Esophagus muscularis mucosa (tissue), 4 donors: Measurements from ENCODE around the gene ABCC4. TPM values are rescaled to one million over a fixed set of nuclear protein-coding genes. Genes with fewer than 3 reads are reported as not detected.

Experiments
- DNase-seq: peaks from one replicate; pipeline ENCODE4 v3.0.0-alpha.2; 2017; ENCODE audit errors: extremely low spot score
- H3K27ac ChIP-seq, 4 donors: fragments of 200-600 bp; sonication (generic); replicated peaks in 1 of 4; 1 replicate in 3 of 4; 2 replicates in 1 of 4; pipeline ENCODE4 v1.5.1; 2016 to 2019; ENCODE audit warnings: mild to moderate bottlenecking in 1 of 4
- H3K27me3 ChIP-seq, 4 donors: fragments of 200-600 bp; sonication (generic); one replicate each; pipeline versions ENCODE4 v1.5.1 to v1.6.0; 2016 to 2019
- H3K36me3 ChIP-seq, 4 donors: fragments of 200-600 bp; sonication (generic); one replicate each; pipeline ENCODE4 v1.5.1; 2016 to 2019
- H3K4me1 ChIP-seq, 4 donors: fragments of 200-600 bp; sonication (generic); one replicate each; pipeline ENCODE4 v1.5.1; 2016 to 2019
- H3K4me3 ChIP-seq, 4 donors: fragments of 200-600 bp; sonication (generic); 1 replicate in 2 of 4; 2 replicates in 2 of 4; pipeline ENCODE4 v1.5.1; 2016 to 2019; ENCODE audit warnings: mild to moderate bottlenecking in 4 of 4, moderate library complexity in 1 of 4
- H3K9me3 ChIP-seq, 4 donors: fragments of 200-600 bp; sonication (generic); 1 replicate in 3 of 4; 2 replicates in 1 of 4; pipeline ENCODE4 v1.5.1; 2016 to 2019
- EP300 ChIP-seq: sonication (generic); formaldehyde crosslinking; IDR thresholded peaks from one replicate; pipeline ENCODE4 v1.6.1; 2017; ENCODE audit warnings: antibody characterized with exemption
- POLR2A ChIP-seq: fragments of 450-650 bp; IDR thresholded peaks from one replicate; pipeline ENCODE4 v1.6.1; 2017; ENCODE audit warnings: antibody characterized with exemption, moderate library complexity, mild to moderate bottlenecking, low read depth
- POLR2AphosphoS5 ChIP-seq, 2 donors: sonication (generic); formaldehyde crosslinking; IDR thresholded peaks; one replicate each; pipeline ENCODE4 v1.6.1; 2017; ENCODE audit warnings: antibody characterized with exemption in 2 of 2
- WGBS: methylation state at CpG from one replicate; pipeline ENCODE4 v1.1.5; 2018; 5-methylcytosine and 5-hydroxymethylcytosine counted together
- intact Hi-C: fragments of 100-400 bp; cut with DNase I; formaldehyde crosslinking; loops from one replicate; pipeline ENCODE4 v1.15.1; 2023
- total RNA-seq, 4 donors: library from RNA; depleted of rRNA; stranded (reverse); fragments of >200 nt; gene quantifications; one replicate each; pipeline versions ENCODE4 v1.1.0 to v1.2.1, GENCODE V29; 2016
- TF ChIP-seq, protein P1 (sequence below), 3 experiments: fragments of 200-600 bp in 2 of 3; fragments of 450-650 bp in 1 of 3; sonication (generic) in 2 of 3; IDR thresholded peaks; one replicate each; pipeline ENCODE4 v1.5.1; 2017 to 2019; ENCODE audit warnings: antibody characterized with exemption in 3 of 3, mild to moderate bottlenecking in 2 of 3, moderate library complexity in 1 of 3

Gene ABCC4
- total RNA-seq, 4 donors from 2014 or later: 5.0 to 6.3 (median 6.0) TPM

DNA sequence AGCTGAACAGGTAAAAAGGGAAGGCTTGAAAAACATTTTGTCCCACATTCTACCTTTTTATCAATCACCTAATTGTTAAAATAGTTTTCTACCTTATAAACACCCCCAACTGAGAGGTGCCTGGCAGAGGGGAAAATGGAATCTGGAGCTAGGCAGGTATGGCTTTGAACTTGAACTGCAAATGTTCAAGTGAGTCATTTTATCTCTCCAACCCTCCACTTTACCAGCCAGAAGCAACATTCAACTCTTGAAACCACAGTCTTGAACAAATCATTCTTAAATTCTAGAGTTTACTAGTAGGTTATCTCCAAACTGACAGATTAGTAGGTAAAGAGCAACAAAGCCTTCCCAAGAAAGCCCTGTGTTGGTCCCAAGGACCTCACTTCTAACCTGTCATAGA is 116.9 kb downstream of the ABCC4 start:
- no peaks in the 10 kb centered on the region for H3K36me3 ChIP-seq
- no peaks in the 10 kb centered on the region for H3K9me3 ChIP-seq
- no peak overlapping the region for H3K4me3 ChIP-seq
- no peak for DNase-seq
- H3K27ac ChIP-seq: no peak overlapping the region
- intact Hi-C loops: no loop called here
- TF ChIP-seq POLR2AphosphoS5 (IDR thresholded peaks at IDR 0.05): no peak
- TF ChIP-seq POLR2A: no peak
- no peak for TF ChIP-seq EP300
- TF ChIP-seq, protein P1, sequence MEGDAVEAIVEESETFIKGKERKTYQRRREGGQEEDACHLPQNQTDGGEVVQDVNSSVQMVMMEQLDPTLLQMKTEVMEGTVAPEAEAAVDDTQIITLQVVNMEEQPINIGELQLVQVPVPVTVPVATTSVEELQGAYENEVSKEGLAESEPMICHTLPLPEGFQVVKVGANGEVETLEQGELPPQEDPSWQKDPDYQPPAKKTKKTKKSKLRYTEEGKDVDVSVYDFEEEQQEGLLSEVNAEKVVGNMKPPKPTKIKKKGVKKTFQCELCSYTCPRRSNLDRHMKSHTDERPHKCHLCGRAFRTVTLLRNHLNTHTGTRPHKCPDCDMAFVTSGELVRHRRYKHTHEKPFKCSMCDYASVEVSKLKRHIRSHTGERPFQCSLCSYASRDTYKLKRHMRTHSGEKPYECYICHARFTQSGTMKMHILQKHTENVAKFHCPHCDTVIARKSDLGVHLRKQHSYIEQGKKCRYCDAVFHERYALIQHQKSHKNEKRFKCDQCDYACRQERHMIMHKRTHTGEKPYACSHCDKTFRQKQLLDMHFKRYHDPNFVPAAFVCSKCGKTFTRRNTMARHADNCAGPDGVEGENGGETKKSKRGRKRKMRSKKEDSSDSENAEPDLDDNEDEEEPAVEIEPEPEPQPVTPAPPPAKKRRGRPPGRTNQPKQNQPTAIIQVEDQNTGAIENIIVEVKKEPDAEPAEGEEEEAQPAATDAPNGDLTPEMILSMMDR (IDR thresholded peaks at IDR 0.05): no peak
- peaks cover 0 to 6% (median 3%) of the 10 kb centered on the region in 4 donors for H3K4me1 ChIP-seq
- no peaks in the 10 kb centered on the region for H3K27me3 ChIP-seq

DNA sequence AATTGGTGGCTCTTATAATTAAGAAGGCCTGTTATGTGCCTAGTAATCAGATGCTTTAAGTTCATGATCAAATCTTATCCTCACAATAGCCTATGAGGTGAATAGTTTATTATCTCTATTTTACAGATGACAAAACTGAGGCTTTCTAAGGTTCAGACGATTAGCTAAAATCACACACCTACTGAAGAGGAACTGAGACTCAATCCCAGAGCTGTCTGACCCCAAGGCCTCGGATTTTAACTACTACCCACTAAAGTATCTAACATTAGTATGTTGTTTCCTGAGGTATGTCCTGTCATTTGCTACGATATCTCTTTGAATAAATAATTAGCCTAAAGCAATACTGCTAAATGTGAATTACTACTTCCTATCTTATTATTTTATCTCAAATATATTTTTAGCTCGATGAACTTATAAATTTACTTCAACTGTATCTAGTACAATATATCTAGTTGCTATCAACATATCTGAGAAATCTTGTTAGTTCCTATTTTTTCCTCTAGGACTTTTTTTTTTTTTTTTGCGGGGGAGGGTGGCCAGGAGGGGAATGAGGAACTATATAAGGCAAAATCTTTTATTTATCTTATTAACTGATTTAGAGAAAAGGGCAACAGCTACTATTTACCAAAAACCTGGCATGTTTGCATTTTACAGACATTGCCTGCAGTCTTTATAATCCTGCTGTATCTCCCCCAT is 118.5 kb downstream of the ABCC4 start:
- Histone ChIP-seq H3K36me3 (peaks cover 0 to 2% (median under 1%) of the 10 kb centered on the region in 4 donors), H3K27me3 (no peaks in the 10 kb centered on the region), H3K4me3 (no peak overlapping the region), H3K27ac (no peak overlapping the region), H3K9me3 (no peaks in the 10 kb centered on the region), H3K4me1 (peaks cover 0 to 6% (median 3%) of the 10 kb centered on the region in 4 donors)
- TF ChIP-seq POLR2A: no peak
- TF ChIP-seq EP300: no peak
- TF ChIP-seq, protein P1 (IDR thresholded peaks at IDR 0.05): no peak
- no peak for DNase-seq
- WGBS: 76% methylated on average over 5 of the region's 5 CpGs
- intact Hi-C loops: no loop called here

DNA sequence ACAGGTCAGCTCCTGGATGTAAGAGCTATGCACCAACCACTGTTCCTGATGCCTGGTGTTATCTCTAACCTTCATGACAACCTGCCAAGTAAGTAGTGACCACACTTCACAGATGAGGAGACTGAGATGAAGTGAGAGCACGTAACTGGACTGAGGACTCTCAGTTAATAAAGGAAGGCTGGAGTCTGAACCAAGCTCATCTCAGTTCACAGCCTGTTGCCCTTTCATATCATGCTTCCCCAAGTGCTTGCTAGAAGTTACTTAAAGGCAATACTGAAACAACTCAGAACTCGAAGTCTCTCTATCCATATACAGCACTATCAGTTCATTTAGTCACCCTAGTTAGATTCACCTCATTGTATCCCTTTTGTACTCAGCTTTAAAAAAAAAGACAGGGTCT is 119.7 kb downstream of the ABCC4 start:
- TF ChIP-seq POLR2A (no peak), POLR2AphosphoS5 (IDR thresholded peaks at IDR 0.05) (no peak), EP300 (no peak)
- TF ChIP-seq, protein P1 (IDR thresholded peaks at IDR 0.05): no peak
- Histone ChIP-seq H3K27me3 (no peaks in the 10 kb centered on the region), H3K9me3 (no peaks in the 10 kb centered on the region), H3K4me1 (peaks cover 0 to 6% (median 3%) of the 10 kb centered on the region in 4 donors), H3K4me3 (no peak overlapping the region), H3K36me3 (peaks cover 0 to 7% (median 4%) of the 10 kb centered on the region in 4 donors), H3K27ac (no peak overlapping the region)
- 88% methylated on average over 2 of the region's 2 CpGs for WGBS
- no peak for DNase-seq
- intact Hi-C loops: no loop called here

DNA sequence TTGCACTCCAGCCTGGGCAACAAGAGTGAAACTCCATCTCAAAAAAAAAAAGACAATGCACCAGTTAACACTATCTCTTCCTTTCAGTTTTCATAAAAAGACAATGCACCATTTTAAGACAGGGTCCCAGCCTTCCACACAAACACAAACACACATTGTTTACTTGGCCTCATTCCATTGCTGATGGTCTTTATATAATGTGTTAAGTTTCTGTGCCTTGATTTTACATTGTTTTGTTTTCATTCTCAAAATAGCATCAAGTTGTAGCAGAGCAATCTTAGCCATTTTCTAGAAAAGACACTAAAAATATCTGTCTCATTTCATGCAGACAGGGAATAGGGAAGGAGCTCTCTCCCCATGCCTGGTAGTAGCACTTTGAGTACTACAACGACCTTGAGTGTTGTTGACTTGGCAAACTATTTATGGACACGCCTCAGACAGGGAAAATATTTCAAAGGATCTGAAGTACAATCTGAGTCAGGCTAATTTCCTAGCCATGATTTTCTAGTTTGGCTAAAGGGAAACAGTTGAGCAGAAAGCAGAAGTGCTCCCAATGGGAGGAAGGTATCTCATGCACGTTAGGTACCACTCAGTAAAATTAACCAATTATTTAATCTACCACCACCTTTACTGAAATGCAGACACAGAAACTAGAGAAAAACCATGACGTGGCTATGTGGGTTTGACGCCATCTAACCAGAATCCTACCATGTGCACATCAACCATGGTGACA is 120.6 kb downstream of the ABCC4 start:
- Histone ChIP-seq H3K27me3 (no peaks in the 10 kb centered on the region), H3K27ac (no peak overlapping the region), H3K9me3 (no peaks in the 10 kb centered on the region), H3K4me3 (no peak overlapping the region), H3K4me1 (peaks cover 0 to 6% (median 3%) of the 10 kb centered on the region in 4 donors), H3K36me3 (peaks cover 0 to 11% (median 5%) of the 10 kb centered on the region in 4 donors)
- TF ChIP-seq EP300: no peak
- no peak for TF ChIP-seq POLR2A
- intact Hi-C loops: no loop called here
- WGBS: 75% methylated on average over 5 of the region's 5 CpGs
- no peak for DNase-seq

GRCh38 chr13:95176611-95177259 is 124.5 kb downstream of the ABCC4 start:
- H3K9me3 ChIP-seq: no peaks in the 10 kb centered on the region
- peaks cover 0 to 6% (median 3%) of the 10 kb centered on the region in 4 donors for H3K4me1 ChIP-seq
- no peak for DNase-seq
- WGBS: 81% methylated on average over 5 of the region's 5 CpGs
- H3K4me3 ChIP-seq: no peak overlapping the region
- H3K27me3 ChIP-seq: no peaks in the 10 kb centered on the region
- TF ChIP-seq, protein P1 (IDR thresholded peaks at IDR 0.05): no peak
- TF ChIP-seq EP300 (no peak), POLR2AphosphoS5 (IDR thresholded peaks at IDR 0.05) (no peak), POLR2A (no peak)
- H3K36me3 ChIP-seq: peaks cover 0 to 17% (median 6%) of the 10 kb centered on the region in 4 donors
- no peak overlapping the region for H3K27ac ChIP-seq
- intact Hi-C loops: no loop called here
